ENCODE measurements around the gene PLEKHA8.
A peak's percentile ranks its signal among the peaks of the same experiment; 100 is the strongest.

The PLEKHA8 gene

DNA sequence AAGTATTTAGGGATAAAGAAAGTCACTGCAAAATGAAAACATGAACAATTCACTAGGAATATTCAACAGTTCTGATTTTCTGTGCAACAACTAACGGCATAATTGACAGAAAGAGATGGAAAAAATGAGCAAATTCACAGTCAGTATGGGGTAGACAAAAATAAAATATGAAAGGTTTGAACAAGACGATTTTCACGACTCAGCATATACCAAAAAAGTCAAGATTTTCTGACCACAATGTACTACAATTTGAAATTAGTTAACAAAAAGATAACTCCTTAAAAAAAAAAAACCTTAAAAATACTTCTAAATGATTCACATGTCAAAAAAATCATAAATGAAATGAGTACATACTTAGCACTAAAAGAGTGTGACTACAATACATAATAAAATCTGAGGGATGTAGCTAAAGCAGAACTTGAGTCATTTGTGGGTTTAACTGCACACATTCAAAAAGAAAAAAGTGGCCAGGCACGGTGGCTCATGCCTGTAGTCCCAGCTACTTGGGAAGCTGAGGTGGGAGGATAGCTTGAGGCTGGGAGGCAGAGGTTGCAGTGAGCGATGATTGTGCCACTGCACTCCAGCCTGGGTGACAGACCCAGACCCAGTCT, 84.0 kb downstream of the PLEKHA8 start:
- no peak for DNase-seq (ENCODE audit: low read depth)

DNA sequence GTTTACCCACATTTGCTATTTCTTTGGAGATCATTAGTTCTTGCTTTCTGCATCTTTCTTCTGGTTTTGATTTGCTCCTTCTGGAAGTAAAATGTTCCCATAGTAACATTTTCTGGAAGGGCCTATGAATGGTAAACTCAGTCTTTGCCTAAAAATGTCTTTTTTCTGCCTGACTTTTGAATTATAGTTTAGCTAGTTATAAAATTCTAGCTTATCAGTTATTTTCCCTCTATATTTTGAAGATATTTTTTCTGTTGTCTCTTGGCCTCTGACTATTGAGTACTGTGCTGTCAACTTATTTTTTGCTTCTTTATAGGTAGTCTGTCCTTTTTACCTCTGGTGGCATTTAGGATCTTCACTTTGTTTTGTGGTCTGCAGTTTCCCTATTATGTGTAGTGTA, 84.9 kb downstream of the PLEKHA8 start:
- DNase-seq (ENCODE audit: low read depth) = no peak

DNA sequence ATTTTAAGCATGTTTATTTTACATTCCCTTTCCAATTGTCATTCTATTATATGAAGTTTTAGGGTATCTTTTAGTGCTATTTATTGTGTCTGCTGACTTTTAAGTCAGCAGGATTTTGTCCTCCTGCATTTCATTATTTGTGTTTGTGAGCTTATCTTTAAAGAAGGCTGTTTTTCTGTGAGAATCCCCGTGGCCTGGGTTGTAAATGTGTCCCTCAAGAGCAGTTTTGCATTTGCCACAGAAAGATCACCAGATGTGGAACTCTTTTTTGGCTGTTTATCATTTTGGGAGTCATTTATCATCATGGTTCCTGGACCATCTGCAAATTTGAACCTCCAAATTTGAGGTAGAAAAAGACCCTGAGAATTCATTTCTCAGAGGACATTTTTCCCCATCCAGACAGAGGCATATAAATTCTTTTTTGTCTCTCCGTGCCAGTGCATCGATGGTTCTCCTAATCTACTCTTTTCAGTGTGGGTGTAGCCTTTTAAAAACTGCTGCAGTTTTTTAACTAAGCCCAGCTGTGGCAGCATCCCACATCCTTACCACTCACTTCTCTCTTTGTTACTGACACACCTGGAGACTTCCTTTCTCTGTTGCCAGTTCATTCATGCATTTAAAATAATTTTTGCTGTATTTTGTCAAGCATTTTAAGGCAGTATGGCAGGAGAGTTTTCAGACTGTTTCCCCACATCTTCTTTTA, 86.5 kb downstream of the PLEKHA8 start:
- DNase-seq (ENCODE audit: low read depth) = no peak

DNA sequence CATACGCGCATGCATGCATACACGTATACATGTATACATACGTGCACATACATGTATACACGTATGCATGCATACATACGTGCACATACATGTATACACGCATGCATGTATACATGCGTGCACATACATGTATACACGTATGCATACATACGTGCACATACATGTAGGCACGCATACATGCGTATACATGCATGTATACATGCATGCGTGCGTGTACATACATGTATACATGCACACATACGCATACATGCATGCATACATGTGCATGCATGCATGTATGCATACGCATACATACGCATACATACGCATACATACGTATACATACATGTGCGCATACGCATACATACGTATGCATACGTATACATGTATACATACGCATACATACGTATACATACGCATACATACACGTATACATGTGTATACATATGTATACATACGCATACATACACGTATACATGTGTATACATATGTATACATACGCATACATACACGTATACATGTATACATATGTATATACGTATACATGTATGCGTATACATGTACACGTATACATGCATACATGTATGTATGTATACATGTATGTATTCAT, 87.6 kb downstream of the PLEKHA8 start:
- no peak for DNase-seq (ENCODE audit: low read depth)

DNA sequence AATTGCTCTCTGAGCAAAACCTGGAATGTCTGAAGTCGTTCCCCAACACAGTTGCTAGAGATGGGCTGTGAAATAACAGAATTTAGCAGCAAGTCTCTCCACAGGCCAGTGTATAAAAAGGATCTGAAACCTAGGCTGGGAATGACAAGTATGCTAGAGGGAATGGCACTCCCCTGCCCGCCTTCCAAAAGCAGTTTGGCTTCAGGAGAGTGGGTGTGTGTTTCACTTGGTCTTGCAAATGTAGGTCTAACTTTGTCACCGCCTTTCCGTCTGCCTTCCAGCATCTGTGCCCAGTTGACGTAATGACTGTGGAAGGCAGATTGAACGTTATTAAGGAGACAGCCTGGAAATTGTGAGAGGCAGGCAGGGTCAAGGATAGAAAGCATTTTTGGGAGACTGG, 88.6 kb downstream of the PLEKHA8 start:
- DNase-seq (ENCODE audit: low read depth) = no peak

DNA sequence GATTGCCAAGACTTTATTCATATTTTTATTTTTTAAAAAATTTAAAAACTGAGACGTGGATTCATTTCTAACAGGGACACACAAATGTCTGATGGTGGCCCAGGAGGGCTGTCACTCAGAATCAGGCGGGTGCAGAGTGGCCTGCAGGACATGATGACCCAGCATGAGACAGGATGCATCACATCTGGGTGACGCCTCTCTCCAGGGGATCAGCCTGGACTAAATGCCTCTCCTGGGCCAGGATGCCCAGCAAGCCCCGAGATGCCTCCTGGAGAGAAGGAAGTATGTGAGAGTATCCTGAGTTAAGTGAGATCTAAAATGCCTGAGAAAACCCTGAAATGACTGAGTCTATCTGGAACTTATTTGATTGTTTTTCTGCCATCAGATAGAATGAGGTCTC, 89.7 kb downstream of the PLEKHA8 start:
- no peak for DNase-seq (ENCODE audit: low read depth)

DNA sequence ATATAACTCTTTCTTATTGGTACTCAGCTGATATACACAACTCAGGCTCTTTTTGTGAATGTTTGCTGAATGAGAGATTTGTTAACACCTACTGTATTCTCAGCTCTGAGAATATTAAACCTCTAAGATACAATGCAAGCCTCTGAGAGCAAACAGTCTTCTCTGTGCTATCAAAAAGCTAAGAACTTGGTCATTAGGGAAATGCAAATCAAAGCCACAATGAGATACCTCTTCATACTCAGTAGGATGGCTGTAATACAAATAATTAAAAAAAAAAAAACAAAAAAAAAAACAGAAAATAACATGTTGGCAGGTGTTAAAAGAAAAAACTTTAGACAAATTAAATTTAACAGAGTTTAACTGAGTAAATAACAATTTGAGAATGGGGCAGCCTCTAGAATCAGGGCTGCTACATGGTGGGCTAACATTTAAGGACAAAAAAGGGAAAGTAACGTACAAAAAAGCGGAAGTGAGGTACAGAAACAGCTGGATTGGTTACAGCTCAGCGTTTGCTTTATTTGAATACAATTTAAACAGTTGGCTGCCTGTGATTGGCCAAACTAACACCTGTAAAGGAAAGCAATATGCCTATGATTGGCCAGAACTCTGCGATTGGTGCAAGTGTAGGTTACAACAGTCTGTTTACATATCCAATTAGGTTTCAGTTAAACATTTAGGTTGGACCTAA, 91.8 kb downstream of the PLEKHA8 start:
- no peak for DNase-seq (ENCODE audit: low read depth)

DNA sequence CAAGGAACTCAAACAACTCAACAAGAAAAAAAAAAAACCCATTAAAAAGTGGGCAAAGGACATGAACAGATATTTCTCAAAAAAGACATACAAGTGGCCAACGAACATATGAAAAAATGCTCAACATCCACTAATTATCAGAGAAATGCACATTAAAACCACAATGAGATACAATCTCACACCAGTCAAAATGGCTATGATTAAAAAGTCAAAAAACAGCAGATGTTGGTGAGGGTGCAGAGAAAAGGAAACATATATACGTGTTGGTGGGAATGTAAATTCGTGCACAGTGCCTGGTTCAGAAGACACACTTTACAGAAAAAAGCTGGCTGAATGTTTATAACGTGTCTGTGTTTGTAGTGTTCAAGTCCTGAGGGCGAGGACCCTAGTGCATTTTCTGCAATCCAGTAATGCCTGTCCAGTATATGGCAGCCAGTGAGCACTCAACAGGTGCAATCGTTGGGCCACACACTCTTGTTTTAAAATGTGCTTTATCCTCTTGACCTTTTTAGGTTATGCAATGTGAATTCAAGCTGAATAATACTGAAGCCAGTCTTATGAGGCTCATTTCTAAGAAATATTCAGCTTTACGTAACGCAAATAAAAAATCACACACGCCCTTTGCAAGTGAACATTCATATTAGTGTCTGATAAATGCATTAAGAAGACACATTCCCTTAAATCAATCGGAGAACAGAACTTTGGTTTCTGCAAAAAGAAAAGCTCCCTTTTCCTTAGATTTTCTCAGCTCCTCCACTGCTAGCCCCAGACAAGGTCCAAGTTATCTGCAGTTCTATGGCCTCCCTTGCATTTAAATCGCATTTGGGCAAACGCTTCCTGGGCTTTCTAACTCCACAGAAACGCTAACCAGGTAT, 105.8 kb downstream of the PLEKHA8 start:
- DNase-seq (ENCODE audit: low read depth) = no peak

DNA sequence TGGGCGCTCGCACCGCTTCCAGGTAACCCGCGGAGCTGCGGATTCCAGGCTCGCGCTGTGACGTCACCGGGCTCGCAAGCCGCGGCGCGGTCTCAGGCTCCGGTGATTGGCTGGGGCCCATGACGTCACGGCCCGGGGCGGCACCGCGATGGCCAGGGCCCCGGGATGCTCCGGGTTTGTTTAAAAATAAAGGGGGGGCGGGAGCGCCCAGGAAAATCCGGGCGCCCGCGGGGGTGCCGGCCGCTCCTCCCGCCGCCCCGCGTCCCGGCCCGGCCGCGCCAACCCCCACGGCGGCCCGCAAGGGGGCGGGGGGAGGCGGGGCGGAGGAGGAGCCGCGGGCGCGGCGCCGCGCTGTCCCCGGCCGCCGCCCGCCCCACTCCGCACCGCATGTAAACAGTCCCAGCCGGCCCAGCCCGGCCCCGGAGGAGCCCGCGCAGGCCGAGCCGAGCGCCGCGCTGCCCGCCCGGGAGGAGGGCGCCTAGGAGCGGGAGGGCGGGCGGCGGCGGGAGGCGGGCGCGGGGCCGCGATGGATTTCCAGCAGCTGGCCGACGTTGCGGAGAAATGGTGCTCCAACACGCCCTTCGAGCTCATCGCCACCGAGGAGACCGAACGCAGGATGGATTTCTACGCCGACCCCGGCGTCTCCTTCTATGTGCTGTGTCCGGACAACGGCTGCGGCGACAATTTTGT, 106.5 kb downstream of the PLEKHA8 start, which contains the start of gene MTURN:
Gene MTURN (plus strand): TSS at position 376 of the 690 bp plus-strand sequence. CDS start 151 bp downstream, at position 527.
- DNase-seq (ENCODE audit: low read depth) = peak; percentile 81

DNA sequence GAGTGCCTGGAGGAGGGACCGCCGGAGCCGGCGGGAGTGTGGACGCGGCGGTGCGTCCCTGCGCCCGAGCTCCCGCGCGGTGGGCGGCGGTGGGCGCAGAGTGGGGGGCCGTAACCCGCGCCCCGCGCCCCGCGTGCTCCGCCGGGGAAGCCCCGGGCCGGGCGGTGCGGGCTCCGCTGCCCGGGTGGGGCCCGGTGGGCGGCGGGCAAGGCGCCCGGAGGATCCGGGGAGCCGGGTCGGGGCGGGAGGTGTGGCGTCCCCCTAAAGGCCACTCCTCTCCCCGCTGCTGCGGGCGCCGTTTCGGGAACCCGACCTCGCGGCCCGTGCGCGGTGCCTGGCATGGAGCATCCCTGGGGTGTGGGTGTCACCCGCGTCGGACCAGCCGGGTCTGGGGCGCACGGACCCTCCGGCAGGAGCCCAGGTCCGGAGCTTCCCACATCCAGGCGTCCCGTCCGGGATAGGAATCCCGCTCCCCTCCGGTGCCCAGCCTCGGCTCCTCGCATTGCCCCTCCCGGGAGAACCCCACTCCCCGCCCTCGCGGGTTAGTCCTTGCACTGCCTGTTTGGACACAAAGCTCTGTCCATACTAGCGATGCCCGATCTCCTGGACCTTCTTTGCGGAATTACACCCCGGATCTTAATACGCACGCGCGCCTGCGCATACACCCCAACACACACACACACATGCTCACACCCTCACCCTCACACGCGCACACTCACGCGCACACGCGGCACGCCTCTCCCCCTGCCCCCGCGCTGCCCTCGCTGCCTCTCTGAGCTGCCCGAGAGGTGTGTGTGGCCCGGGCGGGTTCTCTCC, 107.3 kb downstream of the PLEKHA8 start:
- peak; percentile 39 for DNase-seq (ENCODE audit: low read depth)

DNA sequence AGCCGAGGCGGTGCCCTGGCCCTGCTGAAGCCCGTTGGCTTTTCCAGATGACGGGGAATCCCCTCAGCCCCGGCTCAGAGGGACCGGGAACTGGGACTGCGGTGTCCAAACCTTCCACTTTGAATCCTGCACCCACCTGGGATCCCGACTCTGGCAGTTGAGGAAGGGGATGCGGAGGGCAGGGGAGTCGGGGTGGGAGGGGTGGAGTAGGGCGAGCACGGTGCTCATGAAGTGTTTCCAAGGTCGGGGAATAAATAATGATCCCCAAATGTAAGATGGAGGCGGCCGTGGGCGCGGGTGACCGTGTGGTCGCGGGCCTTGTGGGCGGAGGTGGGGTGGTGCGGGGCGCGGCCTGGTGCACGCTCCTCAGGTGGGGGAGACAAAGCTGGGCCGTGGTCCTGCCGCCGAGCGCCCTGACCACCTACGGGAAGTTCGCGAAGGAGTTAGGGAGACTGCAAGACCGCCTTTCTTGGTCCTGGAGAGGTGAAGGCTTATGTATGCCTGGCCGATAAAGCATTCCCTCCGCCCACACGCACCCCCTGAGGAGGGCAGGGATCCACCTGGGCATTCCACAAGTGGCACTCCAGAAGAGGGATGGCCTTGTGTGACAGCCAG, 108.0 kb downstream of the PLEKHA8 start:
- no peak for DNase-seq (ENCODE audit: low read depth)

DNA sequence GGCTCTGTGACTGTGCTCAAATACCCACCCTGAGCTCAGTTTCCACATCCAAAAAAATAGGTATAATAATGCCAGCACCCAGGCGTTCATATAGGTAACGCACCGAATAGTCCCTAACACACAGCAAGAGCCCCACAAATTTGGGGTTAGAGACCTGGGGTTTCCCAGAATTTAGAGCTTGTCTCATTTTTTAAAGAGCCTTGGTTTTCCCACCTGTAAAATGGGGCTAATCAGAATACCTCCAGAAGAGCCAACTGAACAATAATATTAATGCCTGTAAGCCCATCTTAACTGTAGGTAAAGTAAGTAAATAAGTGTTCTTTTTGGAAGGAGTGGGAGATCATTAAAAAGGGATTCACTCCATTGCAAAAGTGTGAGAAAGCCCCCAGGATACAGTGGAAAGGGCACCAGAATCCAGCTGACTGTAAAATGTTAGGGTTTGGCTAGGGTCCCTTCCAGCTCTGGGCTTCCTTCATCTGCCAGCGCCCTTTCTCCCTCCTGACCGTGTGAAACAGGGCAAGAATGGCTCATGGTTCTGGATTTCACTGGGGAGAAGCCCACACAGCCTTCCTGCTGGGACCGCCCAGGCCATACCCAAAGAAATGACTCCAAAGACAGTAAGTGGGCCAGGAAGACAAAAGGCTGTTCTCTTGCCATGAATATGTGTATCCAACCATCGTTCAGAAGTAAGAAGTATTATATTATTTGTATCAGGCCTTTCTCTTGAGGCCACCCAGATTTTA, 108.7 kb downstream of the PLEKHA8 start:
- DNase-seq (ENCODE audit: low read depth) = no peak

DNA sequence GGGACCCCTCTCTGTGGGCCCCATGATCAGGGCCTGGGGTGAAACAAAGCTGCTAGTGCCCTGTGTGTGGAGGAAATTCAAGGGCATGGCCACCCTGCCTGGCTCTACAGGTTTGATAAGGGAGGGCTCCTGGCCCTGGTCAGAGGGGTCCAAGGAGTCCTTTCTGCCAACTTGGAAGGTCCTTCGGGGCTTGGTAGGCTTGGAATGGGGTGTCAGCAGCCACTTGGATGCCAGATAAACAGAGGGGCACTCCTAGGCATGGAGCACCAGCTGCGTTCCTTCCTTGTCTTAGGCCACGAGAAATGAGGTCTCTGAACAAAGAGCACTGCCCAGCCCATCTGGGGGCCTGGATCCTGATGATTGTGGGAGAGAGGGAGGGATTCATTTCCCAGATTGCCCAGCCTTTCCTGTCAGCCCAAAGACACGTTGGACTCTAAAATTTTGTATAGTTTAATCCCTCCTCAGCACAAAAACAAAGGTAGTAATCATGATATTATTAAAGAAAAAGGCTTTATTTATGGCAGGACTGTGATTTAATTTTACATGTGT, 111.7 kb downstream of the PLEKHA8 start:
- no peak for DNase-seq (ENCODE audit: low read depth)

DNA sequence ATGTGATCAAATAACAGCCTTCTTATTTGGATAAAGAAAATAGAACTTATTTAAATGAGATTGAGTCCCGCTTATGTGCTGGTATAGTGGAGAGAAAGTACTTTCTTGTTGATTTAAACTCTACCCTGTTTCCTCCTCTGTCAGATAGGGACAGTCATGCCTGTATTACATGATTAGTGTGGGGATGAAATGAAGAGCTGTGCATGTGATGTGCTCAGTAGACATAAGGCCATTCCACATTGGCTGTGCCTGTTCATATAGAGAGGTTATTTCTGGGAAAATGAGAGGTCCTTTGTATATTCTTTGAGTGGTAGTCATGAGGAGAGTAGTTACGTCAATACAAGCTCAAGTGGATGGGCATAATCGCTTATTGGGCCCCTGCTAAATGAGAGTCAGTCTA, 112.2 kb downstream of the PLEKHA8 start:
- no peak for DNase-seq (ENCODE audit: low read depth)

DNA sequence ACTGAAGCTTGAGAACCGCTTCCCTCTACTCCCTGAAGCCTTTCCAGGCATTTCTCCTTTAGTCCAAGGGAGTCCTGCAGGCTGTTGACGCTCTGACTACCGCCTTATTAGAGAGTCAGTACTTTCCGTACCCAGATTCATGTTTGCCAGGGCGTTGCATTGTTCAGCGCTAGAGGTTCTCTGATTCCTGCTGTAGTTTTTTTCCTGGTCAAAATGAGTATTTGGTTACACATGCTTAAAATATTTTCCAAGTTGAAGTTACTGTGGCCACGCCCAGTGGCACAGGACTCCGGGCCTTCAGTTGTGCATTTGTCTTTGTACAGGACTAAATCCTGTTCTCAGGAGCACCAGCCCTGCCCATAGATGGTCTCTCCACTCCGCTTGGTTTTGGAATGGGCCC, 114.5 kb downstream of the PLEKHA8 start:
- DNase-seq (ENCODE audit: low read depth) = no peak

DNA sequence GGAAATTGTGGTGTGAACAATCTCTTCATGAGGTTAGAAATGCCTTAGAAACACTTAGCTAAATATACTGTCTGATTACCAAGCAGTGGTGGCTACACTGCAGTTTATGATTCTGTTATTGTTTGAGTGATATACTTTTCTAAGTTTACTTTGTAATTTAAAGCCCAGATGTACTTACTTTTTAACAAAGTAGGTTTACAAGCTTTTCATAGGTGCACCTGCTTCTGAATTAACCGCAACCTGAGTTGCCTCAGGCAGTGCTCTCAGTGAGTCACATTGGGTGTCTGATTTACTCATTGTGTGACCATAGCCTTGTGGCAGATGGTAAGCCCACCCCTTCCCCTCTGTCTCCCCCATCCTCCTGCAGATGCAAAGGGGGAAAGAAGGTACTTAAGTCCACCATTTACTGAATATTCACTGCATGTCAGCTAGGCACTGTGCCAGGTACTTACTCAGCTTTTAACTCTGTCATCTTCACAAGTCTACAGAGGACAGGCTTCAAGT, 115.6 kb downstream of the PLEKHA8 start:
- no peak for DNase-seq (ENCODE audit: low read depth)

DNA sequence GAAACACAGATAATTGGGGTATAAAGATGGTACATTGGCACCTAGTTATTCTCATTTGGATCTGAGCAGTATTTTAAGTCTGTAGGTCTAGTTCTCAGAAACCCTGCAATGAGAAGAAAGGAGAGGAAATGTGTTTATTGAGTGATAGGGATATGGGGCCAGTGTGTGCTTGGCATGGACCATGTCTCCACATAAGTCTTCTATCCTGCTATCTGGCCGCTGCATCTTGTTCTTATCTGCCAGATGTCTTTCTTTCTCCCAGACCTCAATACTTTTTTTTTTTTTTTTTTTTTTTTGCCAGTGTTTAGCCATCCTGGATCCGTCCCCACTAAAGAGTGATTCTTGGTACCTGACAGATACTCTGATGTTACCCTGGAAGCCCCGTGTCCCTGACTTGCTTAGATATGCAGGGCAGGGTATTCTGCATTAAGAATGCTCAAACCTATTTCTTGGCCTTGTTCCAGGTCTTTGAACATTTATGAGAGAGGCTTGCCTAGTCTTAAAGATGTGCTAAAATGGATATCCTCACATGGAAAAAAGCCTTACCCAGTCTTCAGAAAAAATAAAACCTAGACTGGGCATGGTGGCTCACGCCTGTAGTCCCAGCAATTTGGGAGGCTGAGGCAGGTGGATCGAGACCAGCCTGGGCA, 116.6 kb downstream of the PLEKHA8 start:
- no peak for DNase-seq (ENCODE audit: low read depth)

DNA sequence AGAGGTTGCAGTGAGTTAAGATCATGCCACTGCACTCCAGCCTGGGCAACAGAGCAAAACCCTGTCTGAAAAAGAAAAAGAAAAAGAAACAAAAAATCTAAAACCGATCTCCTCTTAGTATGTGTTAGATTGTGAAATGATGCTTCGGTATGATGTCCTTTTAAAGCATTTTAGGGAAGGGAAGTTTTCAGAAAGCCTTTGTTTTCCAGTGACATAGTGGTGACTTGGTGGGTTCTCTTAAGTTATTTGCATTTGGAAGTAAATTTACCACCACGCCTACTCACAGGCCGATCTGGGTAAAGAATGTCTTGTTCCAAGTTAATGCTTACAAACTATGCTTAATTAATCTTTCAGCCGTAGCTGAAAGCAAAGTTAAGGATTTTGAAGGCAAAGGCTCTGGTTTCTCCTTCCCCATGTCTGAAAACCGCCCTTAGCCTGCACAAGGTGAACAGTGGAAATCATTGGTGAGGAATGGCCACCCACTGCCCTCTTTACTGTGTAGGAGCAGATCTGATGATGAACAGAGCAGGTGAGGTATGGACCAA, 117.3 kb downstream of the PLEKHA8 start:
- DNase-seq (ENCODE audit: low read depth) = no peak

Data from activated T-helper 9 cell treated with anti-CD3 and anti-CD28 coated beads, Interleukin-2, amount 50 U/mL, for 16 hours (primary cell).